ENCODE data around the gene ABHD2. TPM values are rescaled to one million over a fixed set of nuclear protein-coding genes. Genes with fewer than 3 reads are reported as not detected.
"Not testable (repeated sequence)": the region's sequence is repeated elsewhere in the genome, so short reads cannot be mapped to it uniquely, and the experiment has no call there.

ABHD2 gene
- total RNA-seq, 1 donor from 2014 or later, result 69.9 TPM

DNA sequence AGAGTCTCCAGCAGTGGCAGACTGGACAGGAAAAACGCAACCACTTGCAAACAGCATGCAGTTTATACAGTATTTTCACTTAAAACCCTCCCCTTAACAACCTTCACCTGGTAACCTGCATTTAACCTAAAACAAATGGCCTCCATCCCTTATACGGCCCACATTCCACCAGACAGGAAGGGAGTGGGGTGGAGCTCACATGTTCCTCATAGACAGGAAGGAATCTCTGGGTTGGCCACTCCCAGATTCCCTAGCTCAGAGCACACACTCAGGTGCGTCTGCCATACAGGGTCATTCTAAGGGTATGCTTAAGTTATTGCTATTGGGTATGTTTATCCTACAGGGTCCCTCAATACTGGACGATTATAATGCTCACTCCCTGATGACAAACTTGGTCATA is 16.8 kb upstream of the ABHD2 start:
- intact Hi-C loops (cut with DNase I), result no loop called here

GRCh38 chr15:89072277-89072869 is 15.9 kb upstream of the ABHD2 start:
- intact Hi-C loops (cut with DNase I), result no loop called here
- no peak for ATAC-seq
- no peak for DNase-seq (ENCODE audit: missing footprints)

More for the DNA sequence above, 16.8 kb upstream of the ABHD2 start:
- ATAC-seq, result no peak
- DNase-seq (ENCODE audit: missing footprints), result no peak

GRCh38 chr15:89074402-89075012 is 13.7 kb upstream of the ABHD2 start:
- no peak for DNase-seq (ENCODE audit: missing footprints)
- intact Hi-C loops (cut with DNase I), result no loop called here
- ATAC-seq, result no peak

- intact Hi-C loops (cut with DNase I), result no loop called here
- DNase-seq (ENCODE audit: missing footprints), result no peak
- ATAC-seq, result no peak
These were observed 13.1 kb upstream of the ABHD2 start for GRCh38 chr15:89075101-89075640.

- intact Hi-C loops (cut with DNase I), result no loop called here
- ATAC-seq, result no peak
- DNase-seq (ENCODE audit: missing footprints), result no peak
These were observed 12.4 kb upstream of the ABHD2 start for GRCh38 chr15:89075846-89076245.

GRCh38 chr15:89077750-89078149 is 10.5 kb upstream of the ABHD2 start:
- intact Hi-C loops (cut with DNase I), result no loop called here
- ATAC-seq, result no peak
- no peak for DNase-seq (ENCODE audit: missing footprints)

- no peak for DNase-seq (ENCODE audit: missing footprints)
- ATAC-seq, result no peak
- intact Hi-C loops (cut with DNase I), result no loop called here
These were observed 9.1 kb upstream of the ABHD2 start for GRCh38 chr15:89078851-89079810.

DNA sequence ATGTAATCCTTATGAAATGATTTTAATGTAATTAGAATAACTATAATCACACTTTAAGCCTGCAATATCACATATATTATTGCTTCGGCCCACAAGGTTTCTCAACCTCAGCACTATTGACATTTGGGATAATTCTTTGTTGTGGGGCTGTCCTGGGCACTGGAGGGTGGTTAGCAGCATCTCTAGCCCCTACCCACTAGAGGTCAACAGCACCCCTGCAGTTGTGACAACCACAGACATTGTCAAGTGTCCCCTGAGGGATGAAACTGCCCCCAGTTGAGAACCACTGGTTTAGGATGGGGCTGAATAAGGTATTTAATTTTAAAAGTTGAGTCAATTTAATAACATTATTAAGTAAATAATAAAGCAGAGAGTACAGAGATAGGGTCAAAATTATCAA is 6.4 kb upstream of the ABHD2 start:
- intact Hi-C loops (cut with DNase I), result no loop called here
- ATAC-seq (no peak), DNase-seq (ENCODE audit: missing footprints) (no peak)

DNA sequence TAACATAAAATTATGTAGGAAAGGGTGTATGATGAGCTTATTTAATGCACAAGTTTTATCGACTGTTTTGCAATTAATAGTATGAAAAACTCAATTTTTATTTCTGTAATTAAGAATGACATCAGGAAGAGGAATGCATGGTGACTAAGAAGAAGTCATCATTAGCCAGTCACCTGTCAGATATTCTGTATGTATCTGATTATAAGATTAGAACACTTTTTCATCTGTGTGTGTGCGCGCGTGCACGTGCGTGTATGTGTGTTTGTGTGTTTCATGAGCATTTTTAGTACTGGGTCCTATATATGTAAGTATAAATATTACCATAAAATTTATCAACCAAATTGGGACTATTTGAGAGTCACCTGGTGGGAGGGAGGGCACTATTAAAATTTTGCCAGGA is 5.0 kb upstream of the ABHD2 start:
- ATAC-seq (no peak), DNase-seq (ENCODE audit: missing footprints) (no peak)
- intact Hi-C loops (cut with DNase I), result no loop called here

DNA sequence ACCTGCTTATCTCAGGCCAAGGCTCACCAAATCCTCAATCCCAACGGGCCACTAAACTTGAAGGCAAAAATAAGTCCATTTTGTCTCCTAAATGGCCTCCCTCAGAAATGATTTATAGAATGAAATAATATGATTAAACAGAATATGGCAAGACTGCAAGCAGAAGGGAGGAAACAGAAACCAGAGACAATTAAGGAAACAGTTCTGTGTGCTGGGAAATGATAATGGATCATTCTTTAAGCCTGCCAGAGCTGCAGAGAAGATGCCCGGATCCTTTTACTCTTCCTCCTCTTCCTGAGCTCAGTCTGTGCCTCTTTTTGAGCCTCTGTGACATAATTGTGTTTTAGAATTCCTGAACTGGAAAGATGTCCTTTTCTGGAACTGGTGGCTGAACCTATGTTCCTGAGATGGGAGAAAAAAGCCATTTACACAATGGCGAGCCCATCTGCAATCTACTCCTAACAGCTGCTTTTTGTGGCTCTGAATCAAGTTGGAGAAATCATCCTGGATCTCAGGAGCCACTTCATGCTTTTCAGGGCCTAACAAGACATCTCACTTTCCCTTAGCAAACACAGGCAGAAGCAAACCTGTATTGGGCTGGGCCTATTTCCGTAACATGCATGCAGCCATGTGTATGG is 2.8 kb upstream of the ABHD2 start:
- intact Hi-C loops (cut with DNase I), result loop anchor here (5.0 kb wide), 1 partner anchor 82 kb away; no protein-coding TSS in a partner anchor
- DNase-seq (ENCODE audit: missing footprints) (no peak), ATAC-seq (no peak)

GRCh38 chr15:89085933-89086332 is 2.3 kb upstream of the ABHD2 start:
- ATAC-seq; DNase-seq (ENCODE audit: missing footprints): not testable (repeated sequence)
- intact Hi-C loops (cut with DNase I), result loop anchor here (5.0 kb wide), 1 partner anchor 81 kb away; no protein-coding TSS in a partner anchor

- ATAC-seq; DNase-seq (ENCODE audit: missing footprints): not testable (repeated sequence)
- intact Hi-C loops (cut with DNase I), result loop anchor here (5.0 kb wide), 1 partner anchor 81 kb away; no protein-coding TSS in a partner anchor
These were observed 1.9 kb upstream of the ABHD2 start for GRCh38 chr15:89086390-89086789.

DNA sequence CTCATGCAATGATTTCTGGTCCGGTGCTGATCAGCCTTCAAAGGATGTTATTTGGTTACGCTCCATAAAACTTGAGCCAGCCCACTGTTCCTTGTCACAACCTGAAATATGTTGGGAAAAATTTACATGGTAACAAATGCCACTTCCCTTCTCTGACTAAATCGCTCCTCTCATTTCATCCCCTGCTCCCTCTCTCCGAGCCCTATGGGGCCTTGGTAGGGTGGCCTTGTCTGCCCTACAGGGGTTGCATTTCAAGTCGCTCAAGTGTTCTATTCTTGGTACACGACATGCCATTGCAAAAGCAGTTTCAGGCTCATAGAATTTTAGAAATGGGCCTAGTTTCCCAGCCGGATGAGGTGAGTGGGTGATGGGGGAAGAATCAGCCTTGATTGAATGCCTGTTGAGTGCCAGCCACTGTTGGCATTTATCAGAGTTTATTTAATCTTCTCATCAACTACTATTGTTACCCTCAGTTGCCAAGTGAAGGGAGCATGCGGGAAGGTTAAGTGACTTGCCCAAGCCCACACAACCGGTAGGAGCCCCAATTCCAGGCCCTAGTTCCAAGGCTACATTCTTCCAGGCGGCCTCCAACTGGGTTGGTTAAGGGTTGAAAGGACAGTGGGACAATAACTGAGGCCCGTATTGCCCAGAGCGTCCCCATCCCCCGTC is 961 bp upstream of the ABHD2 start:
- ATAC-seq (no peak), DNase-seq (ENCODE audit: missing footprints) (no peak)
- intact Hi-C loops (cut with DNase I), result loop anchor here (5.0 kb wide), 1 partner anchor 80 kb away; no protein-coding TSS in a partner anchor

DNA sequence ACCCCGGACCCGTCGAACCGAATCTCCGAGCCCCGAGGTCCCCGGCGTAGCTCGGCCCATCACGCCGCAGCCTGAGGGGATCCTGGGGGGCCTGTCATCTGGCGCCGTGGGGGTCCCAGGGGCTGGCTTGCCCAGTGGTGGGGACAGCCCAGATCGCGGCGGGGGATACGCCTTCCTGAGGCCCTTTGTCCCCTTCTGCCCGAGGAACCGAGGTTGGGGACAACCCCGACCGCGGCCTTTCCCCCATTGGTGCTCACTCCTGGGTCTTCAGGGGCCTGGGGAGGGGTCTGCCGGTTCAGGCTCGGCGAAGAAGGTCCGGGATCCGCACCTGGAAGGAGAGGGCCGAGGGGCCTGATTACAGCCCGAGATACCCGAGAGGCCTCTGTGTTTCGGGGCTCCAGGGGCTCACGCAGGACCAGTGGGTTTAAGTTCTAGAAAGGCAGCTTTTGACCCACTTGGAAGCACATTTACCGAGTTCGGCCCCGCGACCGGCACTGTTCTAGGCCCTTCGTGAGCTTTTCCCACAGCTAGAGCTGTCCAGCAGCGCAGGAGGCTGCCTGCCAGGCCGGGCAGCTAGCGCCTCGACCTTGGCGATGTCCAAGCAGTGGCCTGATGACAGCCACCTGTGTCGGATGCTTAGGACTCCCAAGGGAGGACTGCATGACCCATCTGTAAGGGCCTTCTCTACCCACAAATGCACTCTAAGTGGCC is 504 bp downstream of the ABHD2 start:
- DNase-seq (ENCODE audit: missing footprints) (peak; percentile 75), ATAC-seq (peak; percentile 3)

DNA sequence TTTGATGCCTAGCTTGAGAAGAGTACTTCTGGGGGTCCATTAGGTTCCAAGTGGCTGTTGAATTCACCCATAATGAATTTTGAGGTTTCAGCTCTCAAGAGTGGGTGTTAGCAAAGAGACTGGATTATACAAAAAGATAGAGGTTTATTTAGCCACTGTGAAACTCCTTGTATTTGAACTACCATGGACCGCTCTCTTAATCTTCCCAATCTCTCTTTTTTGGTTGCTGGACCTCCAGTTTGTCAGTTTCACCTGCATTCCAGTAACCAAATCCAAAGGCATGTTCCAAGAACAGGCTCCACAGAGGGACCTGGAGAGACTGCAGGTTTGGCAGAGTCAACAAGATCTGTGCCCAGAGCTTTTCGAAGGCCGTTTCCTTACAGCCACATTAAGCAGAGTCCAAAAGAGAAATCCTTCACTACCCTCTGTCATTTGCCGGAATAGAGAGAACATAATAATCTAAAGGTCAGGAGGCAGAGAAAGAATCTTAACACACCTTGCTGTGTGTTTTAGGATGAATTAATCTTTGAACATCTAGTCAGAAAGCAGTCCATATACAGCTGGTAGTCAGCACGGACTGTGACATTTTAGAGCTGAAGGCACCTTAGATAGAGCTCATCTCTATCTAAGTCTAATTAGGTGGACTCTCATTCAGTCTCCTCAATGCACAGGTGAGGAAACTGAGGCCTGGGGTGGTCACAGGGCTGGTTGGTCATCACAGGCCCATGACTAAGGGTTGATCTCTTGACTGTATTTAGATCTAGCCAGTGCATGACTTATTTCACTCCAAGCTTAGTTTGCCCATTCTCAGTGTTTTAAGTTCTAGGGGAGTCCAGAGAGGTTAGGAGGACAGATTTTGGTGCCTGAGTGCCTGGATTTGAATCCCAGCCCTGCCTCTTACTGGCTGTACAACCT is 1.3 kb downstream of the ABHD2 start:
- DNase-seq (ENCODE audit: missing footprints) (no peak), ATAC-seq (no peak)
- intact Hi-C loops (cut with DNase I), result loop anchor here (2.0 to 5.0 kb wide), 4 partner anchors 15 to 78 kb away; no protein-coding TSS in a partner anchor

More for the DNA sequence above, 504 bp downstream of the ABHD2 start:
- intact Hi-C loops (cut with DNase I), result loop anchor here (2.0 to 5.0 kb wide), 2 partner anchors 32 to 79 kb away; no protein-coding TSS in a partner anchor
